Pancreas (tissue), 10 donors: ENCODE results near the gene TTC22. TPM values are rescaled to one million over a fixed set of nuclear protein-coding genes. Genes with fewer than 3 reads are reported as not detected.

Experiments
- ATAC-seq, 4 donors: fragments of 200-7000 bp; cut with Tn5 transposase; one replicate each; pipeline versions ENCODE4 v1.8.0 to v1.9.1; 2020; ENCODE audit warnings: mild to moderate bottlenecking in 4 of 4, moderate library complexity in 4 of 4
- DNase-seq, 6 donors: peaks; one replicate each; pipeline ENCODE4 v3.0.0-alpha.2; 2020
- FAIRE-seq: peaks from 2 replicates; lab custom pipeline; 2012; peaks lifted over from hg19 to GRCh38; lab: Jason Lieb, UNC
- H3K27ac ChIP-seq, 4 donors: fragments of 200-600 bp; sonication (generic); 1 replicate in 3 of 4; 2 replicates in 1 of 4; pipeline versions ENCODE4 v1.5.0 to v1.8.0; 2020
- H3K27me3 ChIP-seq, 4 donors: fragments of 200-600 bp; one replicate each; pipeline ENCODE4 v1.8.0; 2021
- H3K36me3 ChIP-seq, 3 donors: fragments of 200-600 bp; sonication (generic) in 1 of 3; one replicate each; pipeline versions ENCODE4 v1.5.0 to v1.8.0; 2020 to 2021
- H3K4me1 ChIP-seq, 3 donors: fragments of 200-600 bp; one replicate each; pipeline ENCODE4 v1.8.0; 2021
- H3K4me3 ChIP-seq, 4 donors: fragments of 200-600 bp; sonication (generic) in 2 of 4; one replicate each; pipeline versions ENCODE4 v1.5.0 to v1.8.0; 2020 to 2021
- H3K9me3 ChIP-seq, 4 donors: fragments of 200-600 bp; one replicate each; pipeline ENCODE4 v1.8.0; 2021
- CTCF ChIP-seq, 4 donors: fragments of 200-600 bp; sonication (generic) in 3 of 4; IDR thresholded peaks; one replicate each; pipeline versions ENCODE4 v1.5.0 to v1.8.0; 2021; ENCODE audit warnings: antibody characterized with exemption in 4 of 4
- WGBS, 2 donors: extraction: QIAGEN DNeasy Blood & Tissue Kit; methylation state at CpG; one replicate each; pipeline ENCODE4 v1.1.7; 2013; 5-methylcytosine and 5-hydroxymethylcytosine counted together
- intact Hi-C, 3 donors: fragments of 100-400 bp; cut with DNase I; formaldehyde crosslinking; loops; one replicate each; pipeline versions ENCODE4 v1.11.1 to v1.14.2; 2022
- polyA plus RNA-seq, 2 donors: library from polyadenylated mRNA; stranded (reverse); fragments of 200-250 nt; gene quantifications; one replicate each; pipeline ENCODE4 v1.2.3, GENCODE V29; 2013
- total RNA-seq, 6 donors: library from RNA; stranded (reverse); fragmentation: NEBNext Ultra II Directional in 4 of 6; extraction: Animal tissue kit (Norgen Biotek cat#: 25700) in 4 of 6; gene quantifications; one replicate each; pipeline versions ENCODE4 v1.2.1 to v1.2.4, GENCODE V29; 2021 to 2023
- donor health status: healthy with polysubstance abuse.
- donor health status: DM: no; HTN: no; CAD: no; lungs with moderate emphysema.
- donor health status: DM: no; HTN: no; CAD: no.
- donor health status: control.
- donor health status: control.
- donor health status: Bipolar disorder and iron deficiency.
- donor health status: DM: yes; HTN: yes; CAD: no.
- donor health status: DM: no; HTN: no; CAD: no.
- donor health status: DM: no; HTN: no; CAD: no.
- donor health status: DM: yes; HTN: yes; CAD: no.

TTC22 gene
- total and polyA plus RNA-seq, 8 donors, result 6.1 to 10.6 (median 7.1) TPM

- no peak for DNase-seq
- H3K9me3 ChIP-seq, result no peaks in the 10 kb centered on the region
- no peak for TF ChIP-seq CTCF (IDR thresholded peaks at IDR 0.05)
- WGBS, 2 donors, result 86 to 91% methylated on average over 3 of the region's 3 CpGs
- H3K4me3 ChIP-seq, result no peak overlapping the region
- no peak for ATAC-seq
- intact Hi-C loops, result no loop called here
- H3K36me3 ChIP-seq, result no peaks in the 10 kb centered on the region
- FAIRE-seq, result no peak
- no peaks in the 10 kb centered on the region for H3K27me3 ChIP-seq
- H3K27ac ChIP-seq, result no peak overlapping the region
- H3K4me1 ChIP-seq, result no peaks in the 10 kb centered on the region
These were observed 22.5 kb upstream of the TTC22 start for GRCh38 chr1:54823670-54824069.

DNA sequence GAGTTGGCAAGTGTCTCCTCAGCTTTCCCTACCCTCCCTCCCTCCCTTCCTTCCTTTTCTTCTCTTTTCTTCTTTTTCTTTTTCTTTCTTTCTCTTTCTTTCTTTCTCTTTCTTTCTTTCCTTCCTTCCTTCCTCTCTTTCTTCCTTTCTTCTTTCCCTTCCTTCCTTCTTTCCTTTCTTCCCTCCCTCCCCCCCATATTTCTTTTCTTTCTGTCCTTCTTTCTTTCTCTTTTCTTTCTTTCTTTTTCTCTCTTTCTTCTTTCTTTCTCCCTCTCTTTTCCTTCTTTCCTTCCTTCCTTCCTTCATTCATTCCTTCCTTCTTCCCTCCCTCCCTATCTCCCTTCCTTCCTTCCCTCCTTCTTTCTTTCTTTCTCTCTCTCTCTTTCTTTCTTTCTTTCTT is 18.6 kb upstream of the TTC22 start:
- H3K9me3 ChIP-seq, result no peaks in the 10 kb centered on the region
- H3K27ac ChIP-seq, result no peak overlapping the region
- intact Hi-C loops, result loop anchor here in 2 of 3 donors (10.0 kb wide), 3 partner anchors 315 to 945 kb away; no protein-coding TSS in a partner anchor
- FAIRE-seq, result no peak
- no peak for ATAC-seq
- DNase-seq, result no peak
- no peaks in the 10 kb centered on the region for H3K27me3 ChIP-seq
- no peak overlapping the region for H3K4me3 ChIP-seq
- no peaks in the 10 kb centered on the region for H3K4me1 ChIP-seq
- no peaks in the 10 kb centered on the region for H3K36me3 ChIP-seq
- TF ChIP-seq CTCF (IDR thresholded peaks at IDR 0.05), result no peak

DNA sequence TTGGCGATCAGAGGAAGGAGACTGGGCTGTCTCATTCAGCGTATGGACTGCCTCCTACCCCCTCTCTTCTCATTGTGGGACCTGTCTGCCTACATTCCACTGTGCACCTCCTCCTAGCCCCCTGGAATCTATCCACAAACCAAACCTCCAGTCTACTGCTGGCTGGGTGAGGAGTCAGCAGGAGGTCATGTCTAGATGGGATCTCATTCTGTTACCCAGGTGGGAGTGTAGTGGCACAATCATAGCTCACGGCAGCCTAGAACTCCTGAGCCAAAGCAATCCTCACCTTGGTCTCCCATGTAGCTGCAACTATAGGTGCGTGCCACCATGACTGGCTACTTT is 18.0 kb upstream of the TTC22 start:
- H3K27ac ChIP-seq, result no peak overlapping the region
- no peaks in the 10 kb centered on the region for H3K4me1 ChIP-seq
- H3K27me3 ChIP-seq, result no peaks in the 10 kb centered on the region
- H3K36me3 ChIP-seq, result no peaks in the 10 kb centered on the region
- no peak for DNase-seq
- intact Hi-C loops, result loop anchor here in 2 of 3 donors (10.0 kb wide), 3 partner anchors 314 to 944 kb away; no protein-coding TSS in a partner anchor
- H3K9me3 ChIP-seq, result no peaks in the 10 kb centered on the region
- no peak for TF ChIP-seq CTCF (IDR thresholded peaks at IDR 0.05)
- WGBS, 2 donors, result 79 to 81% methylated on average over 4 of the region's 4 CpGs
- H3K4me3 ChIP-seq, result no peak overlapping the region
- FAIRE-seq, result no peak
- no peak for ATAC-seq

DNA sequence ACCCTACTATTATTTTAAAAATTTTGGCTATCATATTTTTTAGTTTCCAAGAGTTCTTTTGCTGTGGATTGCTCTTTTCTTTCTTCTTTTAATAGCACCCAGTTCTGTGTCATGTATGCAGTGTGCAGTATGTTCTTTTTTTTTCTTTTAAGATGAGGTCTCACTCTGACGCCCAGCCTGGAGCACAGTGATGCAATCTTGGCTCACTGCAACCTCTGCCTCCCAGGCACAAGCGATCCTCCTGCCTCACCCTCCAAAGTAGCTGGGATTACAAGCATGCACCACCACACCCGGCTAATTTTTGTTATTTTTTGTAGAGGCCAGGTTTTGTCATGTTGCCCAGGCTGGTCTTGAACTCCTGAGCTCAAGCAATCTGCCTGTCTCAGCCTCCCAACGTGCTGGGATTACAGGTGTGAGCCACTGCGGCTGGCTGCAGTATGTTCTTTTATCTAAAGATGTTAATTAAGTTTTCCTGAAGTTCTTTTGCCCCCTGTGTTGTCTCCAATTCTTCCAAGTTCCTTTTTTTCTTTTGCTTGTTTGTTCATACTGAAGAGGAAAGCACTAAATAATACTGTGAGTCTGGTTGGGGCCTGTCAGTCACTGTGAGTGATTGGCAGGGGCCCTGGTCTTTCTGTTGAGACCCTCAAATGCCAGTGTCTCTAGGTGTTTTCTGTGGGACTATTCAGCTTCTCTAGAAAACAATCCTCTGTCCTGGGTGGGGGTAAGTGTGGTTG is 17.5 kb upstream of the TTC22 start:
- no peaks in the 10 kb centered on the region for H3K9me3 ChIP-seq
- no peaks in the 10 kb centered on the region for H3K36me3 ChIP-seq
- no peaks in the 10 kb centered on the region for H3K4me1 ChIP-seq
- ATAC-seq (no peak), DNase-seq (no peak), FAIRE-seq (no peak)
- WGBS, 2 donors, result 71 to 75% methylated on average over 5 of the region's 5 CpGs
- intact Hi-C loops, result loop anchor here in 2 of 3 donors (10.0 kb wide), 3 partner anchors 314 to 944 kb away; no protein-coding TSS in a partner anchor
- no peak overlapping the region for H3K27ac ChIP-seq
- TF ChIP-seq CTCF (IDR thresholded peaks at IDR 0.05), result no peak
- H3K27me3 ChIP-seq, result no peaks in the 10 kb centered on the region
- no peak overlapping the region for H3K4me3 ChIP-seq

- DNase-seq (no peak), FAIRE-seq (no peak), ATAC-seq (no peak)
- Histone ChIP-seq H3K4me1 (no peaks in the 10 kb centered on the region), H3K27me3 (no peaks in the 10 kb centered on the region), H3K4me3 (no peak overlapping the region), H3K36me3 (no peaks in the 10 kb centered on the region), H3K9me3 (no peaks in the 10 kb centered on the region), H3K27ac (no peak overlapping the region)
- intact Hi-C loops, result loop anchor here in 2 of 3 donors (10.0 kb wide), 3 partner anchors 312 to 942 kb away; no protein-coding TSS in a partner anchor
- TF ChIP-seq CTCF (IDR thresholded peaks at IDR 0.05), result no peak
- 85 to 88% methylated on average over 13 of the region's 13 CpGs for WGBS, 2 donors
These were observed 15.8 kb upstream of the TTC22 start for GRCh38 chr1:54816951-54817350.
